ENCODE results near the gene ZMYM5. TPM values are rescaled to one million over a fixed set of nuclear protein-coding genes. Genes with fewer than 3 reads are reported as not detected.

ZMYM5 gene
- total RNA-seq, 1 experiment from 2014 or later, result 7.5 TPM

DNA sequence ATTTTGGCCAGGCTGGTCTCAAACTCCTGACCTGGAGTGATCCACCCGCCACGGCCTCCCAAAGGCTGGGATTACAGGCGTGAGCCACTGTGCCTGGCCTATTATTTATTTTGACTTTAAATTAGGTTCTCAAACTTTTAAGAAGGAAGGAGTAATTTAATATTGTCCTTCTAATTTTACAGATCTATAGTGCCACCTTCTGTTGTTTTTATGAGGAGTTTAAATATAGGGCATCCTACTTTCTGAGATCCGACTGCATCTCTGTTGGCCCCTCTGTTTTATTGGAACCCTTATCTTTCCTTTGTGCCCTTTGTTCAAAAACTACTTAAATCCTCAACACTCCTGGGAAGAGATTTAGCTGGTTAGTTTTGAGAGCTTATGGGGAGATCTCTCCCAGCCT lies 25.4 kb upstream of the ZMYM5 start:
- POLR2A ChIA-PET (ENCODE audit: unreplicated experiment), result no interaction called here
- no peak overlapping the region for H3K4me3 ChIP-seq (ENCODE audit: low read length)
- no peak overlapping the region for H3K27ac ChIP-seq (ENCODE audit: low read length)
- no TSS peak for BruUV-seq (replicated peaks)
- H3K27me3 ChIP-seq (ENCODE audit: low read length), result no peaks in the 10 kb centered on the region
- no peaks in the 10 kb centered on the region for H3K9me2 ChIP-seq (replicated peaks; ENCODE audit: low read length)
- no peaks in the 10 kb centered on the region for H3K4me1 ChIP-seq (ENCODE audit: insufficient read depth, low read length)
- H2AFZ ChIP-seq (ENCODE audit: low read length), result peak overlapping the region; percentile 48
- H3K79me2 ChIP-seq (ENCODE audit: low read length), result no peaks in the 10 kb centered on the region
- DNase-seq (peak; percentile 62), ATAC-seq (peak; percentile 74)
- CTCF ChIA-PET, result no interaction called here
- H3F3A ChIP-seq (ENCODE audit: low read length, unreplicated experiment), result no peaks in the 10 kb centered on the region
- H3K36me3 ChIP-seq (ENCODE audit: low read depth, low read length), result no peaks in the 10 kb centered on the region
- intact Hi-C loops (cut with micrococcal nuclease), result no loop called here
- no peak overlapping the region for H3K4me2 ChIP-seq (ENCODE audit: low read length)
- H3K9me3 ChIP-seq (ENCODE audit: low read length), result no peaks in the 10 kb centered on the region
- H3K9ac ChIP-seq (ENCODE audit: low read length), result no peak overlapping the region
- H4K20me1 ChIP-seq (ENCODE audit: low read length), result no peaks in the 10 kb centered on the region
- no peak for TF ChIP-seq EZH2 (IDR thresholded peaks at IDR 0.05; ENCODE audit: low read length, unreplicated experiment)
- TF ChIP-seq EZH2phosphoT487 (IDR thresholded peaks at IDR 0.05; ENCODE audit: borderline replicate concordance, low read length), result no peak
- TF ChIP-seq, protein P1, sequence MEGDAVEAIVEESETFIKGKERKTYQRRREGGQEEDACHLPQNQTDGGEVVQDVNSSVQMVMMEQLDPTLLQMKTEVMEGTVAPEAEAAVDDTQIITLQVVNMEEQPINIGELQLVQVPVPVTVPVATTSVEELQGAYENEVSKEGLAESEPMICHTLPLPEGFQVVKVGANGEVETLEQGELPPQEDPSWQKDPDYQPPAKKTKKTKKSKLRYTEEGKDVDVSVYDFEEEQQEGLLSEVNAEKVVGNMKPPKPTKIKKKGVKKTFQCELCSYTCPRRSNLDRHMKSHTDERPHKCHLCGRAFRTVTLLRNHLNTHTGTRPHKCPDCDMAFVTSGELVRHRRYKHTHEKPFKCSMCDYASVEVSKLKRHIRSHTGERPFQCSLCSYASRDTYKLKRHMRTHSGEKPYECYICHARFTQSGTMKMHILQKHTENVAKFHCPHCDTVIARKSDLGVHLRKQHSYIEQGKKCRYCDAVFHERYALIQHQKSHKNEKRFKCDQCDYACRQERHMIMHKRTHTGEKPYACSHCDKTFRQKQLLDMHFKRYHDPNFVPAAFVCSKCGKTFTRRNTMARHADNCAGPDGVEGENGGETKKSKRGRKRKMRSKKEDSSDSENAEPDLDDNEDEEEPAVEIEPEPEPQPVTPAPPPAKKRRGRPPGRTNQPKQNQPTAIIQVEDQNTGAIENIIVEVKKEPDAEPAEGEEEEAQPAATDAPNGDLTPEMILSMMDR (conservative IDR thresholded peaks at IDR 0.05; ENCODE audit: low read depth, low read length), result peak; percentile 63

DNA sequence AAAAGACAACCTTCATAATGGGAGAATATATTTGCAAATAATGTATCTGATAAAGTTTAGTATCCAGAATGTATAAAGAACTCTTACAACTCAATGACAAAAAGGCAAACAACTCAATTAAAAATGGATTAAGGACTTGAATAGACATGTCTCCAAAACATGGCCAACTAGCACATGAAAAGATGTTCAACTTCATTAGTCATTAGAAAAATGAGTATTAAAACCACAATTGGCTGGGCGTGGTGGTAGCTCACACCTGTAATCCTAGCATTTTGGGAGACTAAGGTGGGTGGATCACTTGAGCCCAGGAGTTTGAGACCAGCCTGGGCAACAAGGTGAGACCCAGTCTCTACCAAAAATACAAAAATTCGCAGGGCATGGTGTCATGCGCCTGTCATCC lies 18.8 kb upstream of the ZMYM5 start:
- intact Hi-C loops (cut with micrococcal nuclease), result no loop called here

DNA sequence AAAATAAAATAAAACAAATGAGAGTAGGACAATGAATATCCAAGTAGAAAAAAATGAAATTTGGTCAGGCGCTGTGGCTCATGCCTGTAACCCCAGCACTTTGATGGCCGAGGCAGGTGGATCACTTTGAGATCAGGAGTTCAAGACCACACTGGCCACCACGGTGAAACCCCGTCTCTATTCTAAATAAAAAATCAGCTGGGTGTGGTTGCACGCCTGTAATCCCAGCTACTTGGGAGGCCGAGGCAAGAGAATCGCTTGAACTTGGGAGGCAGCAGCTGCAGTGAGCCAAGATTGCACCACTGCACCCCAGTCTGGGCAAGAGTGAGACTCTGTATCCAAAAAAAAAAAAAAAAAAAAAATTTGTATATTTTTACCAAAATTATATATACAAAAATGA lies 18.2 kb upstream of the ZMYM5 start:
- Histone ChIP-seq H2AFZ (ENCODE audit: low read length) (no peak overlapping the region), H3K9me3 (ENCODE audit: low read length) (no peaks in the 10 kb centered on the region), H3K4me3 (ENCODE audit: low read length) (no peak overlapping the region), H3K27me3 (ENCODE audit: low read length) (no peaks in the 10 kb centered on the region), H3K4me1 (ENCODE audit: insufficient read depth, low read length) (no peaks in the 10 kb centered on the region), H3K4me2 (ENCODE audit: low read length) (no peak overlapping the region), H4K20me1 (ENCODE audit: low read length) (no peaks in the 10 kb centered on the region), H3K9ac (ENCODE audit: low read length) (no peak overlapping the region), H3K36me3 (ENCODE audit: low read depth, low read length) (no peaks in the 10 kb centered on the region), H3K9me2 (replicated peaks; ENCODE audit: low read length) (no peaks in the 10 kb centered on the region), H3K79me2 (ENCODE audit: low read length) (no peaks in the 10 kb centered on the region), H3K27ac (ENCODE audit: low read length) (no peak overlapping the region), H3F3A (ENCODE audit: low read length, unreplicated experiment) (no peaks in the 10 kb centered on the region)
- BruUV-seq (replicated peaks), result no TSS peak
- intact Hi-C loops (cut with micrococcal nuclease), result no loop called here
- ATAC-seq (no peak), DNase-seq (no peak)
- ChIA-PET POLR2A (ENCODE audit: unreplicated experiment) (interaction anchor here (0.6 to 0.7 kb wide), 2 partner anchors 249 to 508 kb away, joined by 3 to 17 read pairs; no protein-coding TSS in a partner anchor), CTCF (no interaction called here)
- no peak for TF ChIP-seq EZH2phosphoT487 (IDR thresholded peaks at IDR 0.05; ENCODE audit: borderline replicate concordance, low read length)
- TF ChIP-seq EZH2 (IDR thresholded peaks at IDR 0.05; ENCODE audit: low read length, unreplicated experiment), result no peak
- TF ChIP-seq, protein P1 (conservative IDR thresholded peaks at IDR 0.05; ENCODE audit: low read depth, low read length), result no peak

More for the DNA sequence above, 18.8 kb upstream of the ZMYM5 start:
- no peak overlapping the region for H3K9ac ChIP-seq (ENCODE audit: low read length)
- no peaks in the 10 kb centered on the region for H4K20me1 ChIP-seq (ENCODE audit: low read length)
- no peaks in the 10 kb centered on the region for H3K4me1 ChIP-seq (ENCODE audit: insufficient read depth, low read length)
- H3K27me3 ChIP-seq (ENCODE audit: low read length), result no peaks in the 10 kb centered on the region
- TF ChIP-seq EZH2 (IDR thresholded peaks at IDR 0.05; ENCODE audit: low read length, unreplicated experiment), result no peak
- no peak for TF ChIP-seq EZH2phosphoT487 (IDR thresholded peaks at IDR 0.05; ENCODE audit: borderline replicate concordance, low read length)
- TF ChIP-seq, protein P1 (conservative IDR thresholded peaks at IDR 0.05; ENCODE audit: low read depth, low read length), result no peak
- CTCF ChIA-PET, result no interaction called here
- no peaks in the 10 kb centered on the region for H3K9me3 ChIP-seq (ENCODE audit: low read length)
- H3F3A ChIP-seq (ENCODE audit: low read length, unreplicated experiment), result no peaks in the 10 kb centered on the region
- no peak overlapping the region for H3K27ac ChIP-seq (ENCODE audit: low read length)
- DNase-seq, result no peak
- no peak for ATAC-seq
- H3K4me3 ChIP-seq (ENCODE audit: low read length), result no peak overlapping the region
- POLR2A ChIA-PET (ENCODE audit: unreplicated experiment), result interaction anchor here (0.6 kb wide), 1 partner anchor 249 kb away, joined by 17 read pairs; no protein-coding TSS in a partner anchor
- no TSS peak for BruUV-seq (replicated peaks)
- no peak overlapping the region for H3K4me2 ChIP-seq (ENCODE audit: low read length)
- H3K79me2 ChIP-seq (ENCODE audit: low read length), result no peaks in the 10 kb centered on the region
- no peaks in the 10 kb centered on the region for H3K36me3 ChIP-seq (ENCODE audit: low read depth, low read length)
- no peaks in the 10 kb centered on the region for H3K9me2 ChIP-seq (replicated peaks; ENCODE audit: low read length)
- no peak overlapping the region for H2AFZ ChIP-seq (ENCODE audit: low read length)
